ENCODE data around the gene ARRDC1. TPM values are rescaled to one million over a fixed set of nuclear protein-coding genes. Genes with fewer than 3 reads are reported as not detected.
"Not testable (repeated sequence)": the region's sequence is repeated elsewhere in the genome, so short reads cannot be mapped to it uniquely, and the experiment has no call there.

ARRDC1 gene
- total RNA-seq, 1 experiment from 2014 or later = 13.6 TPM

DNA sequence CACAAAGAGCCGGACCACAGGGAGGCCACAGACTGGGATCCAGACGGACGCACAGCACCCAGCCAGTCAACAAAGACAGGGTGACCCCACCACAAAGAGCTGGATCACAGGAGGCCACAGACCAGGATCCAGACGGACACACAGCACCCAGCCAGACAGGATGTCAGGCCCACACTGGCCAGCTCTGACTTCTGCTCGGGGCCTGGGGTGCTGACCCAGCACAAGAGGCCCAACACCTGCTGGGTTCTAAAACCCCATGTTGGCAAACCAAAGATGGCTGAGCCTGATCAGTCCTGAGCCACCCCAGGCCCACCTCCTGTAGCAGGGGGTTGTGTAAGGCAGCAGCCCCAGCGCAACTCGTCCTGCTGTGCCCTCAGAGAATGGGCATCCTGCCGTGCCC is 21.5 kb upstream of the ARRDC1 start:
- DNase-seq (ENCODE audit: low read depth) = no peak

DNA sequence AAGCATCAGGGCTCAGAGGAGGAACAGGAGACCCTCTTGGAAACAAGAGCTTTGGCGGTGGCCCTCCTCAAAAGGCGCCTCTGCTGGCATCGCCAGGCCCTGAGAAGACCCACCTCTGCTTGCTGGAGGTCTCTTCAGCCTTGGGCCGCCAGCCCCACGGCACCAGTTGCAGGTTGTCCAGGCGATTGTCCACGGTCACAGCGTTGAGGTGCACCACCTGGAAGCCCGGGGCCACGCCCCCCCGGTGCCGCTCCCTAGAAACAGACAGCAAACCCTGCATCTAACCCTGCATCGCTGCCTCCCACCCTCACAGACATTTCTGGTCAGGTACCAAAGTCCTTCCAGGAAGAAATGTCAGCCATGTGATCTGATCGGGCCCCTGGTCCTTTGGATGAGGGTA is 18.6 kb upstream of the ARRDC1 start:
- no peak for DNase-seq (ENCODE audit: low read depth)

DNA sequence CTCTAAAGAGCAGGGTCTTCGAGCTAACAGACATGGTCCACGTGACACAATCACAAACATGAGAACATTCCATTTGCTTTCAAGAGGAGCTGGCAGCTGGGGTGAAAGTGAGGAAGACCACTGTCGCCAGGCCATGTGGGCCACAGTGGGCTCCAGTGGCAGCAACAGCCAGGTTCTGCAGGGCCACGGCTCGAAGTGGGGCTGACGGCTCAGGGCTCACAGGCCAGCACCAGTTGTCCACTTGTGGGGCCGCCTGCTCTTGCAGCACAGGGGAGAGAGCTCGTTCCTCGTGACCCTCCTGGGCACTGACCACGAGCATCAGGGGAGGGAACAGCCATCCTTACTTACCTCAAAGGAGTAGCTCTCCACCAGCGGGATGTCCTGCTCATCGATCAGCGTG is 17.2 kb upstream of the ARRDC1 start:
- DNase-seq (ENCODE audit: low read depth) = no peak

DNA sequence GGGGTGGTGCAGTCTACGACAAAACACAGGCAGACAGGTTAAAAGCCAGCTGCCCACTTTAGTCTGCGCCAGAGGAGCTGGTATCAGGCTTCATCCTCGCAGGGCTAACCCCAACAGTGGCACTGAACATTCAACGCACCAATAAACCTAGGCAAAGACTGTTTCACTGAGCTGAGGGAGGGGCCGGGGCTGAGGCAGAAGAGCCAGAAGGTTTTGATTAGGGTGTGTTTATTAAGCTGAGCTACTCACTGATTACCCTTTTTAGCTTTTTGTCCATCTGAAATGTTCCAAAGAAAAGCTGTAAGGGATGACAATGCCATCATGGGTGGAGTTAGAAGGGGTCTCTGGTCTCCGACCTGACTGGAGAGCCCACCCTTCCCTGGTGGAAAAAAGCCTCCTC is 16.6 kb upstream of the ARRDC1 start:
- DNase-seq (ENCODE audit: low read depth) = no peak

DNA sequence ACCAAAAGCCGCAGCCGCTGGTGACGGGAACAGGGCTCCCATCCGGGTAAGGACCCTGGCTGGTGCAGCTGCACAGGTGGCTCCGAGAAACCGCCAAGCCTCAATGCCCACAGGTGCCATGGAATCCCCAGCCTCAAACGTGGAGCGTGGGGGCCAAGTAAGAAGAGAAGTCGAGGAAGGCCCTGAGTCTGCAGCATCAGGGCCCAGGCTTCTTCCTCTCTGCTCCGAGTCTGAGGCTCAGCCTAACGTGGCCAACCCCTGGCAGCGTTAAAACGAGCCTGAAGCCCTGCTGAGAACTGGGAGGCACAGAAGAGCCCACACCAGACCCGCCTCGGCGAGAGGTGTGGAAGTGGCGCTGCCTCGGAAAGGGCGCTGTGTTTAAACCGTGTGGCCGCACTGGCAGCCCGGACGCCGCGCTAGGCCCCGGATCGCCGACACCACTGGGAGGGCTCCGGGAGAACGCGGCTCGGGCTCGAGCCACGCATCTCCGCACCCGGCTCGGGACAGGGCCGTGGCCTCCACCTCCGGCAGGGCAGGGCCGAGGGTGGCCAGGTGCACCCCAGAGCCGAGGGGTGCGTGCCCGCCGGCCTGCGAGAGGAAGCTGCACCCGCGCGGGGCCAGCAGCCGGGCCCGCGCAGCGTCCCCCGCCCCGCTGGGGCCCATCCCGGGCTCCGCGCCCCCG is 15.9 kb upstream of the ARRDC1 start:
- DNase-seq (ENCODE audit: low read depth) = no peak

DNA sequence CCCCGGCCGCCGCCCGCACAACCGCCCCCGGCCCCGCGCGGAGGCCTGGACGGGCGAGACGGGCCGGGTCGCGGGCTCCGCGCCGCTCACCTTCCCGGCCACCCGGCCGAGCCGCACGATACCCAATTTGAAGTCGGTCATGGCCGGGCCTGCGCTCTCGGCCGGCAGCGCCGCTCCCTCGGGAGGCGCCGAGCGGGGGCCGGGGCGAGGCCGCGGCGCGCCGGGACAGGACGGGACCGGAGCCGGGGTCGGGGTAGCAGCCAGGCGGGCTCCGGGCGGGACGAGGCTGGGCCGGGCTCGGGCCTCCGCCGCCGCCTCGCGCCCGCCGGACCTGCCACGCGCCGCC is 15.4 kb upstream of the ARRDC1 start:
- DNase-seq (ENCODE audit: low read depth) = no peak

DNA sequence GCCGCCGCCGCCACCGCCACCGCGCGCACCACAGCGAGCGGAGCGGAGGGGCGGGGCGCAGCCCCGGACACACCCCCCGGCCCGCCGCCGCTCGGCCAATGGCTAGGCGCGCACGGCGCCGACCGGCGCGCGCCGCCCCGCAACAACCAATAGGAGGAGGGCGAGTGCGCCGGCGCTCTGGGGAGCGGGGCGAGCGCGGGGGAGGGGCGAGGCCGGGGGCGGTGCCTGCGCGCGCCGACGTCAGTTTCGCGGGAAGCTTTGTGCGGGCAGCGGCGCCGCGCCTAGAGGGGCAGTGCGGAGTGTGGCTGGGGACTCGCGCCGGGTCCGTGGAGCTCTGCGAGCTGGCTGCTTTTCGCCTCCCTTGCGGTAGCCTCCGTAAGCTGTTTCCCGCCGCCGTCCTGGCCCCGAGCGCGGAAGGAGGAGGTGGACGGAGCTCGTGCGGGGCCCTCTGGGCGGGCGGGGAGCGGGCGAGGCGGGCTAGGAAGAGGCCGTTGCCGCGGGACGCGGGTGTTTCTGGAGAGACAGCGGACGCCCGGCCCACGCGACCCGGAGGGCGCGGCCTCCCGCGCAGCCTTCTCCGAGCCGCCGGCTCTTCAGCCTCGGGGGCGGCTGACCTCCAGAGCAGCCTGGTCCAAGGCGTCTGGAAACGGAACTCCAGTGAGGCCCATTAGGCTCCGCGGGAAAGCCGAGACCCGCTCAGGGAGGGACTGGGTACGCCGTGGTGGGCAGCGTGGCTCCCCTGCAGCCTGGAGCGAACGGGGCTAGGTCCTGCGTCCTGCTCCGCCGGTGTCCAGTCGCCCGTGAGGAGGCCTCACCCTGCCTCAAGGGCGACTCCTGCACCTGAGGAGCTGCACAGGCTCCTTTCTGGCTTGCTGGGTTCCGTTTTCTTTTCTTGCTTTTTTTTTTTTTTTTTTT is 14.8 kb upstream of the ARRDC1 start, which contains the start of gene ZMYND19:
TSS of gene ZMYND19 (minus strand) at position 44 of the 915 bp plus-strand sequence. CDS start 249 bp downstream, outside the sequence.
- DNase-seq (ENCODE audit: low read depth) = peak; percentile 83

DNA sequence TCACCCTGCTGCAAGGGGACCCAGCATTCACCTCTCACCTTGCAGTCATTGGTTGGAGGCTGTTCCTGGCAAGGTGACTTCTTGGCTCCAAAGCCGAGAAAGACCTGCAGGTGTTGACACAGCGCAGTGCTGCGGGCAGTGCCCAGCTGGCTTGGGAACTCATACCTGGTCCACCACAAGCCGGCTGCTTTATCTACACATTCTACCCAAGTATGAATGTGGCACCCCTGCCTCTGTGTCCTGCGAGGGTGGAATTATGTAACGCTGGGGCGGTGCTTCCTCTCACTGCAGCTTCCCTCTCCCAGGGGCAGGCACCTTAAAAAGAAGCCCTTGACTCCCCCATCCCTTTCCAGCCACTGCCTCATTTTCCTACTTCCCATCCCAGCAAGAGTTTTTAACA is 12.7 kb upstream of the ARRDC1 start:
- DNase-seq (ENCODE audit: low read depth) = no peak

DNA sequence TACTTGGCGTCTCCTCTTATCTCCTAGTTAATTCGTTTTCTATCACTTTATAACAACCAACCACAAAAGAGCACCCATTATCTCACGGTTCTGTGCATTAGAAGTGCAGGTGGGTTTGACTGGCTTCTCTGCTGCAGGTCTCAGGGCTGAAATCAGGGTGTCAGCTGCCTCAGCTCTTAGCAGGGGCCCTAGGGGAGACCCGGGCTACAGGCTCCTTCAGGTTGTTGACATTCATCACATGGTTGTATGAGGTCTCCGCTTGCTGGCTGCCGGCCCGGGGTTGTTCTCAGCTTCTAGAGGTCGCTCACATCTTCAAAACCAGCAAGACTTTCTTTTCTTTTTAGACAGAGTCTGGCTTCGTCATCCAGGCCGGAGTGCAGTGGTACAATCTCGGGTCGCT is 12.3 kb upstream of the ARRDC1 start:
- DNase-seq (ENCODE audit: low read depth) = no peak

DNA sequence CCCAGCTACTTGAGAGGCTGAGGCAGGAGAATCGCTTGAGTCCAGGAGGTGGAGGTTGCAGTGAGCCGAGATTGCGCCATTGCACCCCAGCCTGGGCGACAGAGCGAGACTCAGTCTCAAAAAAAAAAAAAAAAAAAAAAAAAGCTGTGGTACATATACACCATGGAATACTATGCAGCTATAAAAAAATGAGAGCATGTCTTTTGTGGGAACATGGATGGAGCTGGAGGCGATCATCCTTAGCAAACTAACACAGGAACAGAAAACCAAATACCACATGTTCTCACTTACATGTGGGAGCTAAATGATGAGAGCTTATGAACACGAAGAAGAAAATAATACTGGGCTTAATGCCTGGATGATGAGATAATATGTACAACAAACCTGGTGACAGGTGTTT is 8.9 kb upstream of the ARRDC1 start:
- DNase-seq (ENCODE audit: low read depth) = not testable (repeated sequence)

DNA sequence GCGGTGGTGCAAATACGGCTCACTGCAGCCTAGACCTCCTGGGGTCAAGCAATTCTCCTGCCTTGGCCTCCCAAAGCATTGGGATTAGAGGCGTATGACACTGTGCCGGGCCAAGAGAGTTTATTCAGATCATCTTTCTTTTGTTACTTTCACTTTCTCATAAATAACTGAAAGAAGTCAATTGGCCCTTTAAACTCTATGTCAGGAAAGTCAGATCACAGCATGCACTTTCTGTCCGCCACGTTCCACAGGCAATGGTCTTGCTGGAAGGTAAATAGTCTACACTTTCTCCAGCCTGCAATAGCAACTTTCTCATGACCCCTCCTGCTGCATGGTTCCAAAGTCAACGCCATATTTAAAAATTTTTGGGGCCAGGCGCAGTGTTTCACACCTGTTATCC is 6.5 kb upstream of the ARRDC1 start:
- DNase-seq (ENCODE audit: low read depth) = no peak

DNA sequence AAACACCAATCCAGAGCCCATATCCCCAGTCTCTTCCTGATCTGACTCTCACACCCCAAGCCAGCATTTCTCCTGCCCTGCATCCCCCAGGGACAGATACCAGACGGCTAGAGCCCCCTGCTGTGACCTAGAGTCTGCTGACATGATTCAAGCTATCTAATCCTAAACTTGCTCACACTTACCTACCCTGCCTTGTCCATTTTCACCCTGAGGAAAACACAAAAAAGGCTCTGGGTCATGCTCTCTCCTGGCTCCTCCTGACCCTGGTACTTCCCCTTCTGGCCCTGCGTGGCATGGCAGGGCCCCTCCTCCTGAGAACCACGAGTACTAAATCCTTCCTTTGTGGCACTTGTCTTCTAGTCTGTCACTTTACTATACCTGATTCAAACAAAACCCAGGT is 2.8 kb upstream of the ARRDC1 start:
- DNase-seq (ENCODE audit: low read depth) = no peak

DNA sequence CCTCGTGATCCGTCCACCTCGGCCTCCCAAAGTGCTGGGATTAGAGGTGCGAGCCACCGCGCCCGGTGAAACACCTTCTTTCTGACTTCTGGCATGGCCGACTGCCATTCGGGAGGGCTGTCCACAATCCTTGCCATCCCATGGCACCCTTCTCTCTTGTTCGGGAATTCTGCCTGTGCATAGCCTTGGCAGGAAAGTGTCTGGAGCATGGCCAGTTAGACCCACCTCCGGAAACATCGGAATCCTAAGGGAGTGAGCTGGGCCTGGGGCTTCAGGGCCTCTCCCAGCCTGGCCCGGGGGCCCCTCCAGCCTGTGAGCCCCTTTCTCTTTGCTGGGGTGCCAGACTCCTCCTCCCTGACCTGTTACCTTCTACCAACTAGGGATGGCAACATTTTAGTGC is 1.6 kb upstream of the ARRDC1 start:
- no peak for DNase-seq (ENCODE audit: low read depth)

DNA sequence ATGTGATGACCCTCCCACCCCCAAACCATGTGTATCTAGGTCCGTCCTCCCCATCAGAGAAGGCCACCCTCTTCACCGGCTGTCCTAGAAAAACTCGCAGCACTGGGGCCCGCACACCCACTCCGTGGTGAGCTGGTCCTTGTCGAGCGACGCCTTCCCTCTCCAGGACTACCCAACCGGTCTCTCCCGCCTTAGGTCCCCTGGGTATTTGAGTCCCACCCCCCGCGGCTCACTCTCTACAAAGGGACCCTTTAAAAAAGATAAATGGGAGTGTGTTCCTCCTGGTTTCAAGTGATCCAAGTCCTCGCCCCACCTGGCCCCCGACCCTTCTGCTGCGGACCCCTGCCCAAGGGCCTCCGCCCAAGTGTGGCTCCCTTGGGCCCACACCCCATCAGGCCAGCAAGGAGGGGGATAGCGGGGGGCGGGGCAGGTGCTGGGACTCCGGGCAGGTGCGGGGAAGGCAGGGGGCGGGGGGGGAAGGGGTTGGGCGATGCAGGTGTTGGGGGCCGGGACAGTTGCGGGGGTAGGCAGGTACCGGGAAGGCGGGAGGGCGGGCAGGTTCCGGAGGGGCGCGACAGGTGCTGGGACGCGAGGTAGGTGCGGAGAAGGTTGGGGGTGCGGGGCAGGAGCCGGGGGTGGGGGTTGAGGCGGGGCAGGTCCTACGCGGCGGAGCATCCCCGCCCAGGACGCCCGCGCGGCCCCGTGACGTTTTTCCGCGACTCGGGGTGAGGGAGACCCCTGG is 970 bp upstream of the ARRDC1 start:
- no peak for DNase-seq (ENCODE audit: low read depth)

DNA sequence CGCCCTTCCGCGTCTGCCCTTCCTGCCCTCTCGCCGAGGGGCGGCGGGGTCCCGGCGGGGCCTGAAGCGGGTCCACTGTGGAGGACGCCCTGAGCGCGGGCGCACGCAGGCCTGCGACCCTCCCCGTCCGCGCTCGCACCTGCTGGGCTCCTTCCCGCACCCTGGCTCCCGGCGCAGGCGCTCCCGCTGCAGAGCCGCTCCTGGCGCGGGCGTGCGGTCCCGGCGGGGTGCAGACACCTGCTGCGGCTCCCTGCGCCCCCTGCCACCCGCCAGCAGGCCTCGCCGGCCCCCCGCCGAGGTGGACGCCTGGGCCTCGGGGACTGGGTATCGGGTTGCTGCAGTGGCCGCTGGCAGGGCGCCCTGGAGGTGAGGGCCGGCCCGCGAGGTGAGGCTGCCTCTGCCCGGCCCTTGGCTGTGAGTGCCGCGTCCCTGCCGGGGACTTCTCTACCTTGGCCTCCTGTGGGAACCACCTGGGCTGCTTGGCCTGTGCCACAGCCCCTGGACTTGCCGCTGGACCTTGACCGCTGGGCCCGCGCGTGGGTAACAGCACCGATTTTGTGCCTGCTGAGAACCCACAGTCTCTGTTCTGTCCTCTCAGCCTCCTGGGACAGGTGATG is 627 bp downstream of the ARRDC1 start:
- no peak for DNase-seq (ENCODE audit: low read depth)

DNA sequence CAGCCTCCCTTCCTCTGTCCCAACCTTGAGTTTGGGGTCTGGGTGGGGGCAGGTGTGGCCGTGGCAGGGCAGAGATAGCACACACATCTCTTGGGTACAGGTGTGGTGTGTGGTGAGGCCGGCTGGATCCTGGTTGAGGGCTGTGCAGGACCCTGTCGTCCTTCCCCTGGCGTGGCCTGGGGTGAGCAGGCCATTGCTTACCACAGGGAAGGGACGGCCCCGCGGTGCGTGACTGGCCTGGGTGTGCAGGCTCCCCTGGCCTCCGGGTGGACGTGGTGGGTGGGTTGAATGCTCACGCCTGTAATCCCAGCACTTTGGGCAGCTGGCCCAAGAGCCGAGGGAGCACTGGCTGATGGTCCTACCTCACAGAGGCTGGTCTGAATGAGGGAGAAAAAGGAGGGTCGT is 1.2 kb downstream of the ARRDC1 start:
- no peak for DNase-seq (ENCODE audit: low read depth)

DNA sequence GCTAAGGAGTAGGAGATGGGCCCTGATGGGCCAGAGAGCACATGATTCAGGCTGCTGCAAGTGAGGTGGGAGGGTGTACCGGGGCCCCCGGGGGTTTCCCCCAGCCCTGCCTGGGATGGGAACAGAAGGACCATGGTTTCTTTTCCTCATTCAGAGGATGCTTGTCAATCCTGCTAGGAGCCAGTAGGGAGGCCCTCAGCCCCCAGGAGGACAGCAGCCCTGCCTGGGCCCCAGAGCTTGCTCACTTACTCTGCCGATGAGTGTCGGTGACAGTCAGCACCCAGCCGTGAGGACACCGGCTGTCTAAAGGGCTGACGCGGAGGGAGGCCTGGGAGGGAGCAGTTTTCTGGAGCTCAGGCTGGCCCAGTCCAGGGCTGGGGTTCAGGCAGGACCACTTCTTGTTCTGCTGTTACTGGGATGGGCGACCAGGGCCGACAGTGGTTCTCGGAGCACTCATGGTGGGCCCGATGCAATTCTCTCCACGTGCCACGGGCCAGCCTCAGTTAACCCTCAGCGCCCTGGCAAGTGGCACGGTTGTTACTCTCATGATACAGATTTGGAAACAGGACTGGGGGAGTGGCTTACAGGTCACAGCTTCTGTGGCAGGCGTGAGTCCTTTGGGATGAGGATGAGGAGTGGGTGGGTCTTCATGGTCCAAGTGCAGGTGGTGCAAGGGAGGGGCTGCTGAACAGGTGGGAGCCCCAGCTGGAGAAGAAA is 1.8 kb downstream of the ARRDC1 start:
- no peak for DNase-seq (ENCODE audit: low read depth)

DNA sequence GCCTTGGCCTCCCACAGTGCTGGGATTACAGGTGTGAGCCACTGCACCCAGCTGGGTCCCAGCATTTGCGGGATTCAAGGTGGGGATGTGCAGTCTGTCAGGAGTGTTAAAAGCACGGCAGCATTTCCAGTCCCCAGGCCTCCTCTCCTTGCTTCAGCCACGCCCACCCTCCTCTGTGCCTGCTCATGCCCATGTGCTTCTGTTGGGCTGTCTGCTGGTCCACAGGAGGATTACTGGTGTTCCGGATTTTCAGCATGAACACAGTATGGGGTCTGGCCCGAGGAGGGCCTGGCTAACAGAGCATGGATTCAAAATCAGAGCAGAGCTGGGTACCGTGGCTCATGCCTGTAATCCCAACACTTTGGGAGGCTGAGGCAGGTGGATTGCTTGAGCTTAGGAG is 5.5 kb downstream of the ARRDC1 start:
- DNase-seq (ENCODE audit: low read depth) = no peak

DNA sequence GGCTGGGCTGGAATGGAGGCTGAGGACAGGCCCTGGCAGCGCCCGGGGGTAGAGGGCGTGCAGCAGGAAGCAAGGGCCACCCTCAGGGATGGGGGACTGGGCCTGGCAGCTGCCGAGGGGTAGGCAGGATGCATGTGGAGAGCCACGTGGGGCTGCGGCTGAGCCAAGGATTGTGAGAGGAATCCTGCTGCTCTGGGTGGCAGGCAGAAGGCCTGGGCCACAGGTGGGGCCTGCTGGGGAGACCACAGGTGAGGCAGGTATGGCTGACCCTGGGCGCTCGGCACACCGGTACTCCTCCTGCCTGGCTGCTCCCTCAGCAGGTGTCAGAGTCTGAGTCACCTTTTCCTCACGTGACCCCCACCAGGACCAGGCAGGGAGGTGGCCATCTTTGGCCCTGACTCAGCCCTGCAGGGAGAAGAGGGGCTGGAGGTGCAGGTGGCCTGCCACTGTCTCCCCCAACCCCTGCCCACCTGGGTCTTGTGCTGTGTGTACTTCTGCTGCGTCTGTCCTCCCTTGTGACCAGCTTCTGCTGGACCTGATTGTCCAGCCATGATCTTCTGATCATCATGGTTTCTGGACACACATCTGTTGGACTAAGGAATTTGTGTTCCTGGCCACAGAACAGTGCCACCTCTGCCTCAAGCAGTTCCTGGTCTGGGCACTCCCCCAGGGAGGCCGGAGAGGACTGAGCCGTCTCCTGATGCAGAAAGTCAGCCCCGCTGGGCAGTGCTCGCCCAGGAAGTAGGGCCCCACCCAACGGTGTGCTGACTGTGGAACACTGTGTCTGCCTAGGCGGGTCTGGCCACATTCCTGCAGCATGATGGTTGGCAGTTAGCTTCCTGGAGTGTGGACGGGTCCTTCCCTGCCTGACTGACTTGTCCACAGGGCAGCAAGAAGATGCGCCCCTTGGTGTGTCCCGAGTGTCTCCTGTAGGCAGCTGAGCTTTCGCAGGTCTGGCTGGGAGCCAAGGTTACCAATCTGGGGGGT is 6.4 kb downstream of the ARRDC1 start:
- peak; percentile 78 for DNase-seq (ENCODE audit: low read depth)

DNA sequence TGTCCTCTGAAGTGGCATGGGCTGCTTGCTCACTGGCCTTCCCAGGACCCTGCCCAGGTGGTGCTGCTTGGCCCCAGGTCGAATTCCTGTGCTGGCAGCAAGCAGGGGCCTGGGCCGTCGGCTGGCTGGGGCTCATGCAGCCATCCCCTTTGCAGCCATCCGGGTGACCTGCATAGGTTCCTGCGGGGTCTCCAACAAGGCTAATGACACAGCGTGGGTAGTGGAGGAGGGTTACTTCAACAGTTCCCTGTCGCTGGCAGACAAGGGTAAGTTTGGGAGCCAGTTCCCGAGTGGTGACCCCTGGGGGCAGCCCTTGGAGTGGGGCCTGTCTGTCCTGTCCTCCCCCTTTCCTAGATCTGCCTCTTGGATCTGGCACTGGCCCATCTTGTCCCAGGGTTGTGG is 7.3 kb downstream of the ARRDC1 start:
- DNase-seq (ENCODE audit: low read depth) = no peak

All from LHCN-M2 (cell line).